SK-N-SH treated with all-trans-retinoic acid at 6 μM for 48 hours (cell line): Measurements from ENCODE around the gene PEX16.

Source experiments
- ATAC-seq: fragments of 200-7000 bp; cut with Tn5 transposase; 3 replicates; pipeline ENCODE4 v1.9.1; 2020; ENCODE audit warnings: mild to moderate bottlenecking, moderate library complexity
- ARNTL ChIP-seq: fragments of 450-650 bp; formaldehyde crosslinking; IDR thresholded peaks from 2 replicates; pipeline ENCODE4 v1.5.0; 2020; ENCODE audit warnings: low read depth, mild to moderate bottlenecking, moderate library complexity, borderline replicate concordance
- BACH2 ChIP-seq: fragments of 250-450 bp; sonication (Bioruptor Pico); IDR thresholded peaks from 2 replicates; pipeline ENCODE4 v1.9.0; 2021; ENCODE audit warnings: mild to moderate bottlenecking, borderline replicate concordance
- CSDC2 ChIP-seq: fragments of 250-450 bp; sonication (Bioruptor Pico); IDR thresholded peaks from 2 replicates; pipeline ENCODE4 v1.5.0; 2020; ENCODE audit warnings: mild to moderate bottlenecking, moderate library complexity
- ESRRG ChIP-seq: fragments of 250-450 bp; sonication (Bioruptor Pico); IDR thresholded peaks from 2 replicates; pipeline ENCODE4 v1.6.1; 2021; ENCODE audit warnings: mild to moderate bottlenecking
- GLIS3 ChIP-seq: fragments of 250-450 bp; sonication (Bioruptor Pico); IDR thresholded peaks from 2 replicates; pipeline ENCODE4 v1.5.0; 2020; ENCODE audit warnings: mild to moderate bottlenecking, moderate library complexity
- ISL1 ChIP-seq: fragments of 250-450 bp; sonication (Bioruptor Pico); IDR thresholded peaks from 2 replicates; pipeline ENCODE4 v2.1.2; 2022; ENCODE audit warnings: mild to moderate bottlenecking, moderate library complexity
- PPARA ChIP-seq: fragments of 250-450 bp; sonication (Bioruptor Pico); IDR thresholded peaks from 2 replicates; pipeline ENCODE4 v1.5.0; 2020; ENCODE audit warnings: mild to moderate bottlenecking, borderline replicate concordance
- RARB ChIP-seq: fragments of 250-450 bp; sonication (Bioruptor Pico); IDR thresholded peaks from 2 replicates; pipeline ENCODE4 v1.8.0; 2021; ENCODE audit warnings: mild to moderate bottlenecking, moderate library complexity
- TCF4 ChIP-seq: fragments of 250-450 bp; sonication (Bioruptor Pico); IDR thresholded peaks from 2 replicates; pipeline ENCODE4 v1.8.0; 2021; ENCODE audit warnings: mild to moderate bottlenecking, moderate library complexity, borderline replicate concordance
- TOX ChIP-seq: fragments of 250-450 bp; sonication (Bioruptor Pico); IDR thresholded peaks from 2 replicates; pipeline ENCODE4 v1.8.0; 2021; ENCODE audit warnings: mild to moderate bottlenecking, moderate library complexity, borderline replicate concordance
- ZC3H10 ChIP-seq: fragments of 250-450 bp; sonication (Bioruptor Pico); IDR thresholded peaks from 2 replicates; pipeline ENCODE4 v1.5.1; 2021; ENCODE audit warnings: mild to moderate bottlenecking, moderate library complexity
- ZFP3 ChIP-seq: fragments of 250-450 bp; sonication (Bioruptor Pico); IDR thresholded peaks from 2 replicates; pipeline ENCODE4 v1.5.0; 2020; ENCODE audit warnings: mild to moderate bottlenecking, moderate library complexity
- ZFP30 ChIP-seq: fragments of 450-650 bp; formaldehyde crosslinking; IDR thresholded peaks from 2 replicates; pipeline ENCODE4 v1.5.0; 2022; ENCODE audit warnings: mild to moderate bottlenecking, moderate library complexity
- ZNF565 ChIP-seq: fragments of 450-650 bp; formaldehyde crosslinking; conservative IDR thresholded peaks from 2 replicates; pipeline ENCODE4 v1.5.0; 2020; ENCODE audit warnings: low read depth, mild to moderate bottlenecking, moderate library complexity
- ZNF70 ChIP-seq: fragments of 450-650 bp; formaldehyde crosslinking; IDR thresholded peaks from 2 replicates; pipeline ENCODE4 v1.5.0; 2020; ENCODE audit warnings: mild to moderate bottlenecking, moderate library complexity
- ZNF8 ChIP-seq: fragments of 450-650 bp; formaldehyde crosslinking; IDR thresholded peaks from 2 replicates; pipeline ENCODE4 v1.5.0; 2020; ENCODE audit warnings: mild to moderate bottlenecking, moderate library complexity
- TF ChIP-seq, protein P1 (sequence below): fragments of 250-450 bp; sonication (Bioruptor Pico); IDR thresholded peaks from 2 replicates; pipeline ENCODE4 v1.5.1; 2021; ENCODE audit warnings: mild to moderate bottlenecking, moderate library complexity
- TF ChIP-seq, protein P2 (sequence below): fragments of 250-450 bp; sonication (Bioruptor Pico); IDR thresholded peaks from 2 replicates; pipeline ENCODE4 v1.5.1; 2020; ENCODE audit warnings: low read depth, mild to moderate bottlenecking, moderate library complexity
- TF ChIP-seq, protein P3 (sequence below): fragments of 250-450 bp; sonication (Bioruptor Pico); IDR thresholded peaks from 2 replicates; pipeline ENCODE4 v1.8.0; 2021; ENCODE audit warnings: low read depth, mild to moderate bottlenecking, moderate library complexity, borderline replicate concordance
- TF ChIP-seq, protein P4 (sequence below): fragments of 250-450 bp; sonication (Bioruptor Pico); IDR thresholded peaks from 2 replicates; pipeline ENCODE4 v1.8.0; 2020; ENCODE audit warnings: mild to moderate bottlenecking, moderate library complexity, borderline replicate concordance
- TF ChIP-seq, protein P5 (sequence below): fragments of 250-450 bp; sonication (Bioruptor Pico); IDR thresholded peaks from 2 replicates; pipeline ENCODE4 v1.5.0; 2020; ENCODE audit warnings: mild to moderate bottlenecking, moderate library complexity

PEX16 gene

DNA sequence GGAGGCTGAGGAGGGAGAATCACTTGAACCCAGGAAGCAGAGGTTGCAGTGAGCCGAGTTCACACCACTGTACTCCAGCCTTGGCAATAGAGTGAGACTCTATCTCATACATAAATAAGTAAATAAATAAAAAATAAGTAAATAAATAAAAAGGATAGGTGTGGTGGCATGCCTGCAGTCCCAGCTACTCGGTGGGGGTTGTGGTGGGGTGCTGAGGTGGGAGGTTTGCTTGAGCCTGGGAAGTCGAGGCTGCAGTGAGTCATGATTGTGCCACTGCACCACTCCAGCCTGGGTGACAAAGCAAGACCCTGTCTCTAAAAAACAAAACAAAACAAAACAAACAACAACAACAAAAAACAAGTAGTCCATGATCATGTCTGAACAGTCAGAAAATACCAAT, 7.9 kb upstream of the PEX16 start:
- ATAC-seq, result no peak

DNA sequence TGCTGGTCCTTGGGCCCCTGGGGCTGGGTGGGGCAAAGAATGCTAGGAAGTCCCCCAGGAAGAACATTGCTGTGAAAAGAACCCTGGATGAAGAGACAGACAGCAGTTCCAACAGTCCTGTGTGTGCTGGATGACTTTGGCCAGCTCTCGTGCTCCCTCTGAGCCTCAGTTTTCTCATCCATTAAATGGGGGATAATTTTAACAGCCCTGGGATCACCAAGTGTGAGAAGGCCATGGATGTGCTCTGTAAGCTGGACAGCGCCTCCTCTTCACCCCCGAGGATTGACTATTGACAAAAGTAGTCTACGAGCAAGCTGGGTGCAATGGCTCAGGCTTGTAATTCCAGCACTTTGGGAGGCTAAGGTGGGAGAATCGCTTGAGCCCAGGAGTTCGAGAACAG, 7.2 kb upstream of the PEX16 start:
- TF ChIP-seq PPARA (no peak), ZFP3 (CRISPR knock-in tag) (no peak), ZNF8 (CRISPR knock-in tag) (no peak), ISL1 (CRISPR knock-in tag) (no peak)
- TF ChIP-seq, protein P1, sequence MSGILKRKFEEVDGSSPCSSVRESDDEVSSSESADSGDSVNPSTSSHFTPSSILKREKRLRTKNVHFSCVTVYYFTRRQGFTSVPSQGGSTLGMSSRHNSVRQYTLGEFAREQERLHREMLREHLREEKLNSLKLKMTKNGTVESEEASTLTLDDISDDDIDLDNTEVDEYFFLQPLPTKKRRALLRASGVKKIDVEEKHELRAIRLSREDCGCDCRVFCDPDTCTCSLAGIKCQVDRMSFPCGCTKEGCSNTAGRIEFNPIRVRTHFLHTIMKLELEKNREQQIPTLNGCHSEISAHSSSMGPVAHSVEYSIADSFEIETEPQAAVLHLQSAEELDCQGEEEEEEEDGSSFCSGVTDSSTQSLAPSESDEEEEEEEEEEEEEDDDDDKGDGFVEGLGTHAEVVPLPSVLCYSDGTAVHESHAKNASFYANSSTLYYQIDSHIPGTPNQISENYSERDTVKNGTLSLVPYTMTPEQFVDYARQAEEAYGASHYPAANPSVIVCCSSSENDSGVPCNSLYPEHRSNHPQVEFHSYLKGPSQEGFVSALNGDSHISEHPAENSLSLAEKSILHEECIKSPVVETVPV (CRISPR knock-in tag), result no peak
- TF ChIP-seq, protein P2, sequence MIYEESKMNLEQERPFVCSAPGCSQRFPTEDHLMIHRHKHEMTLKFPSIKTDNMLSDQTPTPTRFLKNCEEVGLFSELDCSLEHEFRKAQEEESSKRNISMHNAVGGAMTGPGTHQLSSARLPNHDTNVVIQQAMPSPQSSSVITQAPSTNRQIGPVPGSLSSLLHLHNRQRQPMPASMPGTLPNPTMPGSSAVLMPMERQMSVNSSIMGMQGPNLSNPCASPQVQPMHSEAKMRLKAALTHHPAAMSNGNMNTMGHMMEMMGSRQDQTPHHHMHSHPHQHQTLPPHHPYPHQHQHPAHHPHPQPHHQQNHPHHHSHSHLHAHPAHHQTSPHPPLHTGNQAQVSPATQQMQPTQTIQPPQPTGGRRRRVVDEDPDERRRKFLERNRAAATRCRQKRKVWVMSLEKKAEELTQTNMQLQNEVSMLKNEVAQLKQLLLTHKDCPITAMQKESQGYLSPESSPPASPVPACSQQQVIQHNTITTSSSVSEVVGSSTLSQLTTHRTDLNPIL, result no peak
- ATAC-seq, result no peak

More for the DNA sequence above, 7.9 kb upstream of the PEX16 start:
- TF ChIP-seq TCF4 (CRISPR knock-in tag) (no peak), BACH2 (no peak)

DNA sequence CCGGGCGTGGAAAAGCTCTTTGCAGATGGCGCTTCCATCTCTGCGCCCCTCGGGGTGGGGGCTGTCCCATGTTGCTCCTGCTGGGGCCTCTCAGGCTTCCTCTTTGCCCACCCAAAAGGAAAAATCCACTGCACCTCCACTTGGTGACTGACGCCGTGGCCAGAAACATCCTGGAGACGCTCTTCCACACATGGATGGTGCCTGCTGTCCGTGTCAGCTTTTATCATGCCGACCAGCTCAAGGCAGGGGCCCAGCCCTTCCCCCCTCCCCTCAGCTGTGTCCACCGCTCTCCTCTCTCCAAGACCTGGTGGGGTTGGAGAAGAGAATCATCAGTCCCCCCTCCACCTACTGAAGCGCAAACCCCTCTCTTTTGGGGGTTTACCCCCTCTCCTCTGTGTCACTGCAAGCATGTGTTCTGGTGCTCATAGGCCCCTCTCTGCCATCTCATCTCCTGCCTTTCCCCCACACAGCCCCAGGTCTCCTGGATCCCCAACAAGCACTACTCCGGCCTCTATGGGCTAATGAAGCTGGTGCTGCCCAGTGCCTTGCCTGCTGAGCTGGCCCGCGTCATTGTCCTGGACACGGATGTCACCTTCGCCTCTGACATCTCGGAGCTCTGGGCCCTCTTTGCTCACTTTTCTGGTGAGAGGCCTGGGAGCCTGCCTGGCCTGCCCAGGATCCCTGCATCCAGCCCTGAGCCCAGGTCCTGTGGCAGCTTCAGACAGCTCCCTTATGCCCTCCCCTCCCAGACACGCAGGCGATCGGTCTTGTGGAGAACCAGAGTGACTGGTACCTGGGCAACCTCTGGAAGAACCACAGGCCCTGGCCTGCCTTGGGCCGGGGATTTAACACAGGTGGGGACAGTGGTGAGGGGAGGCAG, 6.6 kb upstream of the PEX16 start:
- ATAC-seq, result no peak
- TF ChIP-seq ZFP30 (CRISPR knock-in tag) (no peak), TOX (CRISPR knock-in tag) (no peak), ISL1 (CRISPR knock-in tag) (no peak), BACH2 (no peak), CSDC2 (CRISPR knock-in tag) (no peak), ESRRG (CRISPR knock-in tag) (no peak), ZNF565 (CRISPR knock-in tag) (no peak), ZNF8 (CRISPR knock-in tag) (no peak), RARB (no peak), ARNTL (CRISPR knock-in tag) (no peak), ZFP3 (CRISPR knock-in tag) (no peak), GLIS3 (no peak), ZC3H10 (CRISPR knock-in tag) (no peak), ZNF70 (CRISPR knock-in tag) (no peak)
- TF ChIP-seq, protein P2, result no peak
- TF ChIP-seq, protein P3, sequence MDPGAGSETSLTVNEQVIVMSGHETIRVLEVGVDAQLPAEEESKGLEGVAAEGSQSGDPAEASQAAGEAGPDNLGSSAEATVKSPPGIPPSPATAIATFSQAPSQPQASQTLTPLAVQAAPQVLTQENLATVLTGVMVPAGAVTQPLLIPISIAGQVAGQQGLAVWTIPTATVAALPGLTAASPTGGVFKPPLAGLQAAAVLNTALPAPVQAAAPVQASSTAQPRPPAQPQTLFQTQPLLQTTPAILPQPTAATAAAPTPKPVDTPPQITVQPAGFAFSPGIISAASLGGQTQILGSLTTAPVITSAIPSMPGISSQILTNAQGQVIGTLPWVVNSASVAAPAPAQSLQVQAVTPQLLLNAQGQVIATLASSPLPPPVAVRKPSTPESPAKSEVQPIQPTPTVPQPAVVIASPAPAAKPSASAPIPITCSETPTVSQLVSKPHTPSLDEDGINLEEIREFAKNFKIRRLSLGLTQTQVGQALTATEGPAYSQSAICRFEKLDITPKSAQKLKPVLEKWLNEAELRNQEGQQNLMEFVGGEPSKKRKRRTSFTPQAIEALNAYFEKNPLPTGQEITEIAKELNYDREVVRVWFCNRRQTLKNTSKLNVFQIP (CRISPR knock-in tag), result no peak
- TF ChIP-seq, protein P1 (CRISPR knock-in tag), result no peak
- TF ChIP-seq, protein P4, sequence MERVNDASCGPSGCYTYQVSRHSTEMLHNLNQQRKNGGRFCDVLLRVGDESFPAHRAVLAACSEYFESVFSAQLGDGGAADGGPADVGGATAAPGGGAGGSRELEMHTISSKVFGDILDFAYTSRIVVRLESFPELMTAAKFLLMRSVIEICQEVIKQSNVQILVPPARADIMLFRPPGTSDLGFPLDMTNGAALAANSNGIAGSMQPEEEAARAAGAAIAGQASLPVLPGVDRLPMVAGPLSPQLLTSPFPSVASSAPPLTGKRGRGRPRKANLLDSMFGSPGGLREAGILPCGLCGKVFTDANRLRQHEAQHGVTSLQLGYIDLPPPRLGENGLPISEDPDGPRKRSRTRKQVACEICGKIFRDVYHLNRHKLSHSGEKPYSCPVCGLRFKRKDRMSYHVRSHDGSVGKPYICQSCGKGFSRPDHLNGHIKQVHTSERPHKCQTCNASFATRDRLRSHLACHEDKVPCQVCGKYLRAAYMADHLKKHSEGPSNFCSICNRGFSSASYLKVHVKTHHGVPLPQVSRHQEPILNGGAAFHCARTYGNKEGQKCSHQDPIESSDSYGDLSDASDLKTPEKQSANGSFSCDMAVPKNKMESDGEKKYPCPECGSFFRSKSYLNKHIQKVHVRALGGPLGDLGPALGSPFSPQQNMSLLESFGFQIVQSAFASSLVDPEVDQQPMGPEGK (CRISPR knock-in tag), result no peak
- TF ChIP-seq, protein P5, sequence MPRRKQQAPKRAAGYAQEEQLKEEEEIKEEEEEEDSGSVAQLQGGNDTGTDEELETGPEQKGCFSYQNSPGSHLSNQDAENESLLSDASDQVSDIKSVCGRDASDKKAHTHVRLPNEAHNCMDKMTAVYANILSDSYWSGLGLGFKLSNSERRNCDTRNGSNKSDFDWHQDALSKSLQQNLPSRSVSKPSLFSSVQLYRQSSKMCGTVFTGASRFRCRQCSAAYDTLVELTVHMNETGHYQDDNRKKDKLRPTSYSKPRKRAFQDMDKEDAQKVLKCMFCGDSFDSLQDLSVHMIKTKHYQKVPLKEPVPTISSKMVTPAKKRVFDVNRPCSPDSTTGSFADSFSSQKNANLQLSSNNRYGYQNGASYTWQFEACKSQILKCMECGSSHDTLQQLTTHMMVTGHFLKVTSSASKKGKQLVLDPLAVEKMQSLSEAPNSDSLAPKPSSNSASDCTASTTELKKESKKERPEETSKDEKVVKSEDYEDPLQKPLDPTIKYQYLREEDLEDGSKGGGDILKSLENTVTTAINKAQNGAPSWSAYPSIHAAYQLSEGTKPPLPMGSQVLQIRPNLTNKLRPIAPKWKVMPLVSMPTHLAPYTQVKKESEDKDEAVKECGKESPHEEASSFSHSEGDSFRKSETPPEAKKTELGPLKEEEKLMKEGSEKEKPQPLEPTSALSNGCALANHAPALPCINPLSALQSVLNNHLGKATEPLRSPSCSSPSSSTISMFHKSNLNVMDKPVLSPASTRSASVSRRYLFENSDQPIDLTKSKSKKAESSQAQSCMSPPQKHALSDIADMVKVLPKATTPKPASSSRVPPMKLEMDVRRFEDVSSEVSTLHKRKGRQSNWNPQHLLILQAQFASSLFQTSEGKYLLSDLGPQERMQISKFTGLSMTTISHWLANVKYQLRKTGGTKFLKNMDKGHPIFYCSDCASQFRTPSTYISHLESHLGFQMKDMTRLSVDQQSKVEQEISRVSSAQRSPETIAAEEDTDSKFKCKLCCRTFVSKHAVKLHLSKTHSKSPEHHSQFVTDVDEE (CRISPR knock-in tag), result no peak
